AG04450 (cell line): Measurements from ENCODE around the gene SDR39U1. TPM values are rescaled to one million over a fixed set of nuclear protein-coding genes. Genes with fewer than 3 reads are reported as not detected.
A peak's percentile ranks its signal among the peaks of the same experiment; 100 is the strongest.
"Not testable (repeated sequence)": the region's sequence is repeated elsewhere in the genome, so short reads cannot be mapped to it uniquely, and the experiment has no call there.

Experiments
- CTCF ChIA-PET: fragments of 300-600, 350-600 bp; formaldehyde crosslinking; extraction: SDS; loops from one replicate; lab custom pipeline; 2022; ENCODE audit warnings: antibody characterized with exemption, inconsistent platforms; lab: Charles Lee
- POLR2A ChIA-PET: fragments of 350-600 bp; formaldehyde crosslinking; extraction: SDS; loops from one replicate; lab custom pipeline; 2021; ENCODE audit warnings: antibody characterized with exemption, inconsistent platforms; lab: Yijun Ruan, JAX
- DNase-seq: peaks from one replicate; pipeline ENCODE4 v3.0.0-alpha.2; 2011; ENCODE audit warnings: low read depth, low spot score
- H3K27ac ChIP-seq: one replicate; pipeline ENCODE4 v1.5.1; 2012; ENCODE audit warnings: low read depth, low read length, control low read depth
- H3K27me3 ChIP-seq: one replicate; pipeline ENCODE4 v1.6.0; 2012; ENCODE audit warnings: low read length; ENCODE audit not compliant: control insufficient read depth, insufficient read depth
- H3K4me3 ChIP-seq: 2 replicates; pipeline ENCODE4 v1.5.1; 2011; ENCODE audit warnings: mild to moderate bottlenecking, low read depth, low read length, control low read depth
- H3K9me3 ChIP-seq: 2 replicates; pipeline ENCODE4 v1.5.1; 2012; ENCODE audit warnings: low read length; ENCODE audit not compliant: control insufficient read depth, insufficient read depth
- CTCF ChIP-seq: IDR thresholded peaks from 2 replicates; pipeline ENCODE4 v1.5.1; 2011; ENCODE audit warnings: low read depth, low read length, control low read depth, inconsistent platforms
- polyA plus RNA-seq: library from polyadenylated mRNA; depleted of rRNA; stranded (reverse); fragments of >200 nt; gene quantifications from 2 replicates; pipeline ENCODE4 v1.2.3, GENCODE V29; 2011

SDR39U1 gene
- polyA plus RNA-seq, 1 experiment, result 22.9 TPM

GRCh38 chr14:24456980-24457379 lies 14.4 kb upstream of the SDR39U1 start:
- ChIA-PET CTCF (no interaction called here), POLR2A (no interaction called here)
- peaks cover 5% of the 10 kb centered on the region; the same call in 1 of the 2 replicates for H3K9me3 ChIP-seq
- H3K27me3 ChIP-seq, result no peaks in the 10 kb centered on the region
- no peak overlapping the region for H3K27ac ChIP-seq
- TF ChIP-seq CTCF, result no peak
- H3K4me3 ChIP-seq, result no peak overlapping the region
- DNase-seq, result no peak

GRCh38 chr14:24450828-24451227 lies 8.3 kb upstream of the SDR39U1 start:
- POLR2A ChIA-PET, CTCF ChIA-PET: not testable (repeated sequence)

GRCh38 chr14:24443053-24443665 lies 583 bp upstream of the SDR39U1 start:
- no peaks in the 10 kb centered on the region for H3K27me3 ChIP-seq
- H3K9me3 ChIP-seq, result no peaks in the 10 kb centered on the region; the same call in 1 of the 2 replicates
- peak overlapping the region; percentile 61 for H3K27ac ChIP-seq
- ChIA-PET POLR2A (interaction anchor here (0.6 kb wide), 1 partner anchor 79 kb away, joined by 5 read pairs; no protein-coding TSS in a partner anchor), CTCF (interaction anchor here (4.2 kb wide), 1 partner anchor 11 kb away, joined by 66 read pairs; no protein-coding TSS in a partner anchor)
- no peak for DNase-seq
- TF ChIP-seq CTCF, result no peak
- H3K4me3 ChIP-seq, result peak overlapping the region; percentile 94

More at GRCh38 chr14:24450828-24451227, 8.3 kb upstream of the SDR39U1 start:
- not testable (repeated sequence) for H3K4me3 ChIP-seq, H3K9me3 ChIP-seq, H3K27me3 ChIP-seq, DNase-seq, H3K27ac ChIP-seq

GRCh38 chr14:24441904-24442239 lies 704 bp downstream of the SDR39U1 start:
- H3K4me3 ChIP-seq, result peak overlapping the region; percentile 94
- H3K27ac ChIP-seq, result peak overlapping the region; percentile 100
- no peaks in the 10 kb centered on the region; the same call in 1 of the 2 replicates for H3K9me3 ChIP-seq
- ChIA-PET POLR2A (interaction anchor here (0.8 to 1.3 kb wide), 4 partner anchors 10 to 134 kb away, joined by 3 to 9 read pairs (median 6); partner anchors contain the start of genes CIDEB and KHNYN), CTCF (interaction anchor here (0.5 to 4.2 kb wide), 8 partner anchors 10 to 332 kb away, joined by 3 to 66 read pairs (median 5); partner anchors contain the start of genes ADCY4 and CIDEB)
- no peak for DNase-seq
- H3K27me3 ChIP-seq, result no peaks in the 10 kb centered on the region
- TF ChIP-seq CTCF, result no peak

- DNase-seq, result no peak
- ChIA-PET CTCF (interaction anchor here (0.5 to 4.2 kb wide), 7 partner anchors 10 to 332 kb away, joined by 3 to 66 read pairs (median 5); partner anchors contain the start of genes ADCY4 and CIDEB), POLR2A (interaction anchor here (0.8 to 1.3 kb wide), 4 partner anchors 10 to 133 kb away, joined by 3 to 9 read pairs (median 6); partner anchors contain the start of genes CIDEB and KHNYN)
- Histone ChIP-seq H3K27ac (peak overlapping the region; percentile 100), H3K27me3 (no peaks in the 10 kb centered on the region), H3K9me3 (no peaks in the 10 kb centered on the region; the same call in 1 of the 2 replicates), H3K4me3 (peak overlapping the region; percentile 94)
- no peak for TF ChIP-seq CTCF
Observed at GRCh38 chr14:24441485-24441884, 1.1 kb downstream of the SDR39U1 start.
